ENCODE measurements around the gene BBS7. TPM values are rescaled to one million over a fixed set of nuclear protein-coding genes. Genes with fewer than 3 reads are reported as not detected.
A peak's percentile ranks its signal among the peaks of the same experiment; 100 is the strongest.

The BBS7 gene
- total and polyA plus RNA-seq, 9 of the 15 experiments (the other 6 are each of a cell fraction or from before 2014, with no cell fraction given), result 13.4 to 25.8 (median 16.4) TPM

DNA sequence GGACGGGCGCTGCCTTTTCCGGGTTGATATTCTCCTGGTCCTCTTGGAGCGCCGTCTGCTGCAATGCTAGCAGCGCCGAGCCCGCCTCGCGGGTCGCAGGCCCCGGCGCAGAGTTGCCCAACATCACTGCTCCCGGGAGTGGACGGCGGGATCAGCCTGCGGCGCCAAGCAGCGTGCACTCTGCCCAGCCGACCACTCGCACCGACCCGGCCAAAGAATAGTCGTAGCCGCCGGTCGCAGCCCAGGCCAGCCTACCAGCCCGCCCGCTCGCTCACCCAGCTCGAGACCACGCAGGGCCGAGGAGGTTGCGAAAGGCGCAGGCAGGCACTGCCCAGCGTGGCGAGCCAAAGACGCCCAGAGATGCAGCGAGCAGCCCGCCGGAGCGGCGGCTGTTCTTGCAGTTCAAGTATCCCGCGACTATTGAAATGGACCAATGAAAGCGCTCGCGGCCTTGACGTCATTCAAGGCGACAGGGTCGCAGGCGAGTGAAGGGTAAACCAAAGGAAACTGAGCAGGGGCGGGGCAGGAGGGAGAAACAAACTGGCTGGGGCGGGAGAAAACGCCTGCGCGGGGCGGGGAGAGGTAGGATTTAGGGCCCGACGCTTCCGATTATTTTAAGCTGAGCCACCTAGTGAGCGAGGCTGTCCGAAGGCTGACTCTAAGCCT lies 46.6 kb downstream of the BBS7 start, which contains the start of gene CCNA2 (continued):
- TF ChIP-seq ETV6 (IDR thresholded peaks at IDR 0.05; ENCODE audit: borderline replicate concordance in 1 of 2, low read depth in 2 of 2, low read length in 1 of 2), result no peak
- TF ChIP-seq ETV6 (CRISPR knock-in tag; IDR thresholded peaks at IDR 0.05; ENCODE audit: borderline replicate concordance), result peak; percentile 73; the same call in 1 of the 2 replicates
- peak; percentile 12; the same call in 1 of the 2 replicates for TF ChIP-seq TAF7 (tag; IDR thresholded peaks at IDR 0.05)
- TF ChIP-seq BRF1 (IDR thresholded peaks at IDR 0.05; ENCODE audit: borderline replicate concordance, extremely low read depth, insufficient read length), result no peak
- no peak for TF ChIP-seq MAFG (tag; conservative IDR thresholded peaks at IDR 0.05)
- TF ChIP-seq TEAD4 (IDR thresholded peaks at IDR 0.05; ENCODE audit: low read length), result no peak
- no peak for TF ChIP-seq TEAD4 (CRISPR knock-in tag; IDR thresholded peaks at IDR 0.05; ENCODE audit: borderline replicate concordance)
- TF ChIP-seq STAT6 (CRISPR knock-in tag; IDR thresholded peaks at IDR 0.05), result peak; percentile 87; the same call in 1 of the 2 replicates
- TF ChIP-seq FOXA3 (CRISPR knock-in tag; conservative IDR thresholded peaks at IDR 0.05 in 1 of 2, IDR thresholded peaks at IDR 0.05 in 1 of 2), result no peak
- TF ChIP-seq RCOR1 (IDR thresholded peaks at IDR 0.05; ENCODE audit: borderline replicate concordance in 1 of 2, low read depth in 2 of 2, low read length in 2 of 2), result peak in 1 of 2 experiments; percentile 63; a peak in 1 of 4 replicates
- TF ChIP-seq ZNF324 (CRISPR knock-in tag; IDR thresholded peaks at IDR 0.05), result no peak
- TF ChIP-seq KLF10 (CRISPR knock-in tag; IDR thresholded peaks at IDR 0.05), result no peak
- TF ChIP-seq ZNF592 (IDR thresholded peaks at IDR 0.05), result no peak
- TF ChIP-seq POLR3A (IDR thresholded peaks at IDR 0.05; ENCODE audit: borderline replicate concordance, extremely low read depth, insufficient read depth, insufficient read length), result no peak
- peak; percentile 99 for TF ChIP-seq RBFOX2 (IDR thresholded peaks at IDR 0.05; ENCODE audit: low read depth, low read length)
- 0 out of 2 replicates have a peak, but pooled peaks have one; percentile 18 for TF ChIP-seq FOSL1 (tag; conservative IDR thresholded peaks at IDR 0.05)
- no peak for TF ChIP-seq RBM14 (IDR thresholded peaks at IDR 0.05; ENCODE audit: borderline replicate concordance, insufficient read depth, low read depth, low read length)
- no peak for TF ChIP-seq BRCA1 (IDR thresholded peaks at IDR 0.05)
- TF ChIP-seq BRCA1 (CRISPR knock-in tag; IDR thresholded peaks at IDR 0.05), result no peak
